SK-N-SH (cell line): ENCODE data around the gene SPAG6. TPM values are rescaled to one million over a fixed set of nuclear protein-coding genes. Genes with fewer than 3 reads are reported as not detected.

ENCODE experiments used
- CTCF ChIA-PET: fragments of 300-600, 350-600 bp; formaldehyde crosslinking; extraction: SDS; loops from one replicate; lab custom pipeline; 2021; lab: Yijun Ruan, JAX
- POLR2A ChIA-PET: fragments of 350-600 bp; sonication (Branson Sonifier 250); formaldehyde crosslinking; extraction: SDS; loops from one replicate; lab custom pipeline; 2020; ENCODE audit warnings: antibody characterized with exemption, inconsistent platforms; lab: Yijun Ruan, JAX
- DNase-seq: peaks from one replicate; pipeline ENCODE4 v3.0.0; 2012
- H2AFZ ChIP-seq: fragments of 200-600 bp; sonication (generic); 2 replicates; pipeline ENCODE4 v1.8.1; 2016; ENCODE audit warnings: antibody characterized with exemption, mild to moderate bottlenecking, low read depth
- H3F3A ChIP-seq: fragments of 200-600 bp; sonication (generic); replicated peaks from 2 replicates; pipeline ENCODE3; 2016; ENCODE audit warnings: antibody characterized with exemption, mild to moderate bottlenecking; ENCODE audit not compliant: insufficient read depth
- H3K27ac ChIP-seq, 2 experiments: fragments of 200-500 bp in 1 of 2; fragments of 200-600 bp in 1 of 2; sonication (Bioruptor generic) in 1 of 2; sonication (generic), shearing (Covaris generic) in 1 of 2; 2 replicates each; pipeline versions ENCODE4 v1.5.1 to v1.6.1; 2014 to 2016; ENCODE audit warnings: low read depth in 2 of 2, inconsistent platforms in 1 of 2, low read length in 1 of 2, mild to moderate bottlenecking in 1 of 2, mixed read lengths in 1 of 2
- H3K27me3 ChIP-seq: fragments of 200-600 bp; sonication (generic), shearing (Covaris generic); 2 replicates; pipeline ENCODE4 v1.6.1; 2016; ENCODE audit warnings: mixed run types; ENCODE audit not compliant: insufficient read depth
- H3K36me3 ChIP-seq, 2 experiments: fragments of 200-500 bp in 1 of 2; fragments of 200-600 bp in 1 of 2; sonication (Bioruptor generic) in 1 of 2; sonication (generic) in 1 of 2; replicated peaks in 1 of 2; 2 replicates each; pipeline versions ENCODE3 to v1.5.1; 2014 to 2016; ENCODE audit warnings: low read length in 1 of 2, mild to moderate bottlenecking in 1 of 2; ENCODE audit not compliant: insufficient read depth in 2 of 2, control insufficient read depth in 1 of 2
- H3K4me1 ChIP-seq, 2 experiments: fragments of 200-500 bp in 1 of 2; fragments of 200-600 bp in 1 of 2; sonication (Bioruptor generic) in 1 of 2; sonication (generic), shearing (Covaris generic) in 1 of 2; 2 replicates each; pipeline versions ENCODE4 v1.5.1 to v1.6.1; 2014 to 2016; ENCODE audit warnings: low read depth in 1 of 2, low read length in 1 of 2, mixed run types in 1 of 2; ENCODE audit not compliant: insufficient read depth in 2 of 2, control insufficient read depth in 1 of 2
- H3K4me2 ChIP-seq: fragments of 200-600 bp; sonication (generic), shearing (Covaris generic); 2 replicates; pipeline ENCODE4 v1.6.1; 2017; ENCODE audit warnings: mixed run types
- H3K4me3 ChIP-seq, 2 experiments: fragments of 200-500 bp in 1 of 2; fragments of 200-600 bp in 1 of 2; sonication (Bioruptor generic) in 1 of 2; sonication (generic), shearing (Covaris generic) in 1 of 2; 2 replicates each; pipeline versions ENCODE4 v1.5.1 to v1.8.1; 2014 to 2016; ENCODE audit warnings: low read depth in 2 of 2, inconsistent platforms in 1 of 2, low read length in 1 of 2, mild to moderate bottlenecking in 1 of 2, mixed read lengths in 1 of 2, moderate library complexity in 1 of 2
- H3K79me2 ChIP-seq: fragments of 200-600 bp; sonication (generic); 2 replicates; pipeline ENCODE4 v1.8.1; 2017; ENCODE audit warnings: mild to moderate bottlenecking; ENCODE audit not compliant: insufficient read depth
- H3K9ac ChIP-seq: fragments of 200-600 bp; sonication (generic); 2 replicates; pipeline ENCODE4 v1.6.1; 2017; ENCODE audit warnings: mixed run types
- H3K9me2 ChIP-seq: fragments of 200-600 bp; sonication (generic); 2 replicates; pipeline ENCODE4 v1.6.1; 2017; ENCODE audit warnings: mixed run types
- H3K9me3 ChIP-seq: fragments of 200-600 bp; sonication (generic); 2 replicates; pipeline ENCODE4 v1.6.1; 2017; ENCODE audit warnings: mixed run types, mild to moderate bottlenecking, moderate library complexity
- H4K20me1 ChIP-seq: fragments of 200-600 bp; sonication (generic); 2 replicates; pipeline ENCODE4 v1.6.1; 2017; ENCODE audit warnings: mild to moderate bottlenecking, mixed run types; ENCODE audit not compliant: insufficient read depth
- EP300 ChIP-seq, 2 experiments: IDR thresholded peaks; 2 replicates each; pipeline versions ENCODE4 v1.4.0 to v1.6.1; 2012; ENCODE audit warnings: borderline replicate concordance in 1 of 2, low read depth in 1 of 2, low read length in 1 of 2
- EZH2phosphoT487 ChIP-seq: fragments of 200-600 bp; sonication (generic); IDR thresholded peaks from 2 replicates; pipeline ENCODE4 v1.6.1; 2017; ENCODE audit warnings: low read depth, mixed run types, mild to moderate bottlenecking, antibody characterized with exemption, moderate library complexity, borderline replicate concordance
- FOSL2 ChIP-seq: IDR thresholded peaks from 2 replicates; pipeline ENCODE4 v1.4.0; 2012; ENCODE audit warnings: low read depth, mild to moderate bottlenecking, moderate library complexity, borderline replicate concordance
- FOXJ3 ChIP-seq: sonication (generic); formaldehyde crosslinking; IDR thresholded peaks from 2 replicates; pipeline ENCODE4 v1.5.1; 2020; ENCODE audit warnings: mild to moderate bottlenecking, missing genetic modification reagents
- FOXM1 ChIP-seq: IDR thresholded peaks from 2 replicates; pipeline ENCODE4 v1.4.0; 2012; ENCODE audit warnings: low read depth, mild to moderate bottlenecking
- GABPA ChIP-seq: IDR thresholded peaks from 2 replicates; pipeline ENCODE4 v1.4.0; 2012; ENCODE audit warnings: low read depth, mild to moderate bottlenecking
- JUND ChIP-seq: IDR thresholded peaks from 2 replicates; pipeline ENCODE4 v1.4.0; 2012
- MEF2A ChIP-seq: IDR thresholded peaks from 2 replicates; pipeline ENCODE4 v1.4.0; 2012; ENCODE audit warnings: low read depth, borderline replicate concordance
- NFIC ChIP-seq: IDR thresholded peaks from 2 replicates; pipeline ENCODE4 v1.4.0; 2012; ENCODE audit warnings: borderline replicate concordance
- NRF1 ChIP-seq: IDR thresholded peaks from 2 replicates; pipeline ENCODE4 v1.6.1; 2012; ENCODE audit warnings: low read depth, mild to moderate bottlenecking, low read length
- RCOR1 ChIP-seq: fragments of 150-350 bp; IDR thresholded peaks from 2 replicates; pipeline ENCODE4 v1.6.1; 2017; ENCODE audit warnings: antibody characterized with exemption, low read length
- RFX5 ChIP-seq: IDR thresholded peaks from 2 replicates; pipeline ENCODE4 v1.6.1; 2012; ENCODE audit warnings: mild to moderate bottlenecking, improper control_type of control experiment, low read length
- RXRA ChIP-seq: IDR thresholded peaks from 2 replicates; pipeline ENCODE4 v1.4.0; 2012; ENCODE audit warnings: low read depth, mild to moderate bottlenecking, borderline replicate concordance
- SIN3A ChIP-seq: IDR thresholded peaks from 2 replicates; pipeline ENCODE4 v1.6.1; 2012; ENCODE audit warnings: low read depth, mild to moderate bottlenecking, low read length, moderate library complexity, borderline replicate concordance
- TAF1 ChIP-seq: IDR thresholded peaks from 2 replicates; pipeline ENCODE4 v1.6.1; 2012; ENCODE audit warnings: low read depth, mild to moderate bottlenecking, low read length, moderate library complexity, borderline replicate concordance
- TCF12 ChIP-seq: IDR thresholded peaks from 2 replicates; pipeline ENCODE4 v1.4.0; 2012
- TEAD4 ChIP-seq: IDR thresholded peaks from 2 replicates; pipeline ENCODE4 v1.4.0; 2012; ENCODE audit warnings: mild to moderate bottlenecking, borderline replicate concordance; ENCODE audit not compliant: insufficient read depth
- WGBS: methylation state at CpG from one replicate; pipeline ENCODE4 v1.1.6; 2017; ENCODE audit warnings: low lambda C conversion rate; 5-methylcytosine and 5-hydroxymethylcytosine counted together
- polyA plus RNA-seq, 3 experiments: library from polyadenylated mRNA; depleted of rRNA; stranded (reverse); fragments of >200 nt; gene quantifications; 2 replicates each; pipeline ENCODE4 v1.2.3, GENCODE V29; 2012
- TF ChIP-seq, protein P1 (sequence below): IDR thresholded peaks from 2 replicates; pipeline ENCODE4 v1.4.0; 2012; ENCODE audit warnings: low read depth, borderline replicate concordance
- TF ChIP-seq, protein P2 (sequence below): IDR thresholded peaks from 2 replicates; pipeline ENCODE4 v1.6.1; 2012; ENCODE audit warnings: mild to moderate bottlenecking, low read depth, low read length, moderate library complexity
- TF ChIP-seq, protein P3 (sequence below): fragments of 200-600 bp; sonication (generic); IDR thresholded peaks from 2 replicates; pipeline ENCODE4 v1.6.1; 2017; ENCODE audit warnings: antibody characterized with exemption, mild to moderate bottlenecking, moderate library complexity

SPAG6 gene
- polyA plus RNA-seq, 1 of the 3 experiments (the other 2 are of a cell fraction): 0.77 TPM

DNA sequence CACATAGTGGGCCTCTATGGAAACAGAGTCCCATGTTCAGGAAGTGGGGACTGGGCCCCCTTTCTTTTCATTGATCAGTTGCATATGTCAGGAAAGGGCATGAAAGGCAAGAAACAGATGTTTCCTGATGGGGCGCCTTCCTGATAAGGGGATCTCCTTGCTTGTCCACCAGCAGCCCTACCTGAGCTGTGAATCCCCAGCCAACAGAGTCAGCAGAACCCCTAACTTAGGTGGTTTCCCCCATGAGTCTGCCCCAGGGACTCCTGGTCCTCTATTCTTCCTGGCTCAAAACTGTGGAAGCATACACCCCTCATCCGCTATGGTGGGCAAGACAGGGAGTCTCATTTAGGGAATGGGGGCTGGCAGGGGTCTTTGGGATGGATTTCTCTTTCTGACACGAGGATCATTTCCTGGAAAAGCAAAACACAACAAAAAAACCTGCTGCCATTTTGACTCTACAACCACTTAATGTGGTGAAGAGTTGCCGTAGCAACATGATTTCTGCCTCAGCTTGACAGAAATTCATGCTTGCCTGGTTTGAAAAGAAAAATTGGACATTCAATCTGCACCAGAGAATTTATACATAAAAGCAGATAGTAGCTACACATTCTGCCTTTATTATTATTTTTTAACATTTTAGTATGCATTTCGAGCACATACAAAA is 119.8 kb downstream of the SPAG6 start:
- CTCF ChIA-PET: no interaction called here

DNA sequence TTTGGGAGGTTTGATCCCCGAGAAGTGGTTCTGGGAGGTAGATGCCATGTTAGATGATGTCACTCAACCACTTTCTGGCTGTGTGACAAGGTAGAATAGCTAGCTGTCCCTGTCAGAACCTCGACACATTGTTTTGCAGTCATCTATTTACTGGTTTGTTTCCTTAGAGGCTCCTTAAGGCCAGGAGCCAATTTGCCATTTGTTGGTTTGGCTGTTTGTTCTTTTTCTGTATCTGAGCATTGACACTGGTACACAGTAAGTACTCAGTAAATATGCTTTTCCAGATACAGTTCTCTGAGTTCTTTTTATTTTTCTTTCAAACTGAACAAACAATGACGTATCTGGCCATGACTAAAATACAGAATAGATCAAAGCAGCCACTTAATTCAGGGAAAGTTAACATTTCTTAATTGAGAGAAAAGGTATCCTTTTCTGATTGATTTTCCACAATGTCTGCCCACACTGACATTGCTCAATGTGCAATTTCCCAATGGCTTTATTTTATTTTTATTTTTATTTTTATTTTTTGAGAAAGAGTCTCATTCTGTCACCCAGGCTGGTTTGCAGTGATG is 121.6 kb downstream of the SPAG6 start:
- Histone ChIP-seq H3K36me3 (no peaks in the 10 kb centered on the region), H3K27me3 (no peaks in the 10 kb centered on the region), H3K9me3 (no peaks in the 10 kb centered on the region), H3K27ac (no peak overlapping the region), H2AFZ (no peak overlapping the region; the same call in 1 of the 2 replicates), H3K4me3 (no peak overlapping the region), H3K4me1 (no peaks in the 10 kb centered on the region), H3K79me2 (no peaks in the 10 kb centered on the region), H3K4me2 (no peak overlapping the region), H4K20me1 (no peaks in the 10 kb centered on the region), H3K9me2 (no peaks in the 10 kb centered on the region), H3K9ac (no peak overlapping the region), H3F3A (no peaks in the 10 kb centered on the region)
- 73% methylated on average over 3 of the region's 3 CpGs for WGBS
- CTCF ChIA-PET: no interaction called here
- POLR2A ChIA-PET: no interaction called here
- no peak for DNase-seq
- TF ChIP-seq, protein P1, sequence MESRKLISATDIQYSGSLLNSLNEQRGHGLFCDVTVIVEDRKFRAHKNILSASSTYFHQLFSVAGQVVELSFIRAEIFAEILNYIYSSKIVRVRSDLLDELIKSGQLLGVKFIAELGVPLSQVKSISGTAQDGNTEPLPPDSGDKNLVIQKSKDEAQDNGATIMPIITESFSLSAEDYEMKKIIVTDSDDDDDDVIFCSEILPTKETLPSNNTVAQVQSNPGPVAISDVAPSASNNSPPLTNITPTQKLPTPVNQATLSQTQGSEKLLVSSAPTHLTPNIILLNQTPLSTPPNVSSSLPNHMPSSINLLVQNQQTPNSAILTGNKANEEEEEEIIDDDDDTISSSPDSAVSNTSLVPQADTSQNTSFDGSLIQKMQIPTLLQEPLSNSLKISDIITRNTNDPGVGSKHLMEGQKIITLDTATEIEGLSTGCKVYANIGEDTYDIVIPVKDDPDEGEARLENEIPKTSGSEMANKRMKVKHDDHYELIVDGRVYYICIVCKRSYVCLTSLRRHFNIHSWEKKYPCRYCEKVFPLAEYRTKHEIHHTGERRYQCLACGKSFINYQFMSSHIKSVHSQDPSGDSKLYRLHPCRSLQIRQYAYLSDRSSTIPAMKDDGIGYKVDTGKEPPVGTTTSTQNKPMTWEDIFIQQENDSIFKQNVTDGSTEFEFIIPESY: no peak
- TF ChIP-seq NFIC: no peak
- TF ChIP-seq MEF2A: no peak
- TF ChIP-seq EP300 (IDR thresholded peaks at IDR 0.05; ENCODE audit: borderline replicate concordance in 1 of 2, low read depth in 1 of 2, low read length in 1 of 2): no peak
- TF ChIP-seq, protein P2, sequence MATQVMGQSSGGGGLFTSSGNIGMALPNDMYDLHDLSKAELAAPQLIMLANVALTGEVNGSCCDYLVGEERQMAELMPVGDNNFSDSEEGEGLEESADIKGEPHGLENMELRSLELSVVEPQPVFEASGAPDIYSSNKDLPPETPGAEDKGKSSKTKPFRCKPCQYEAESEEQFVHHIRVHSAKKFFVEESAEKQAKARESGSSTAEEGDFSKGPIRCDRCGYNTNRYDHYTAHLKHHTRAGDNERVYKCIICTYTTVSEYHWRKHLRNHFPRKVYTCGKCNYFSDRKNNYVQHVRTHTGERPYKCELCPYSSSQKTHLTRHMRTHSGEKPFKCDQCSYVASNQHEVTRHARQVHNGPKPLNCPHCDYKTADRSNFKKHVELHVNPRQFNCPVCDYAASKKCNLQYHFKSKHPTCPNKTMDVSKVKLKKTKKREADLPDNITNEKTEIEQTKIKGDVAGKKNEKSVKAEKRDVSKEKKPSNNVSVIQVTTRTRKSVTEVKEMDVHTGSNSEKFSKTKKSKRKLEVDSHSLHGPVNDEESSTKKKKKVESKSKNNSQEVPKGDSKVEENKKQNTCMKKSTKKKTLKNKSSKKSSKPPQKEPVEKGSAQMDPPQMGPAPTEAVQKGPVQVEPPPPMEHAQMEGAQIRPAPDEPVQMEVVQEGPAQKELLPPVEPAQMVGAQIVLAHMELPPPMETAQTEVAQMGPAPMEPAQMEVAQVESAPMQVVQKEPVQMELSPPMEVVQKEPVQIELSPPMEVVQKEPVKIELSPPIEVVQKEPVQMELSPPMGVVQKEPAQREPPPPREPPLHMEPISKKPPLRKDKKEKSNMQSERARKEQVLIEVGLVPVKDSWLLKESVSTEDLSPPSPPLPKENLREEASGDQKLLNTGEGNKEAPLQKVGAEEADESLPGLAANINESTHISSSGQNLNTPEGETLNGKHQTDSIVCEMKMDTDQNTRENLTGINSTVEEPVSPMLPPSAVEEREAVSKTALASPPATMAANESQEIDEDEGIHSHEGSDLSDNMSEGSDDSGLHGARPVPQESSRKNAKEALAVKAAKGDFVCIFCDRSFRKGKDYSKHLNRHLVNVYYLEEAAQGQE: no peak
- TF ChIP-seq SIN3A: no peak

More for the DNA sequence above, 119.8 kb downstream of the SPAG6 start:
- POLR2A ChIA-PET: no interaction called here
- 84% methylated on average over 5 of the region's 5 CpGs for WGBS
- H3F3A ChIP-seq: no peaks in the 10 kb centered on the region
- no peaks in the 10 kb centered on the region for H3K4me1 ChIP-seq
- no peak for DNase-seq
- H3K27ac ChIP-seq: no peak overlapping the region
- TF ChIP-seq FOSL2: no peak
- TF ChIP-seq RXRA: no peak
- TF ChIP-seq, protein P3, sequence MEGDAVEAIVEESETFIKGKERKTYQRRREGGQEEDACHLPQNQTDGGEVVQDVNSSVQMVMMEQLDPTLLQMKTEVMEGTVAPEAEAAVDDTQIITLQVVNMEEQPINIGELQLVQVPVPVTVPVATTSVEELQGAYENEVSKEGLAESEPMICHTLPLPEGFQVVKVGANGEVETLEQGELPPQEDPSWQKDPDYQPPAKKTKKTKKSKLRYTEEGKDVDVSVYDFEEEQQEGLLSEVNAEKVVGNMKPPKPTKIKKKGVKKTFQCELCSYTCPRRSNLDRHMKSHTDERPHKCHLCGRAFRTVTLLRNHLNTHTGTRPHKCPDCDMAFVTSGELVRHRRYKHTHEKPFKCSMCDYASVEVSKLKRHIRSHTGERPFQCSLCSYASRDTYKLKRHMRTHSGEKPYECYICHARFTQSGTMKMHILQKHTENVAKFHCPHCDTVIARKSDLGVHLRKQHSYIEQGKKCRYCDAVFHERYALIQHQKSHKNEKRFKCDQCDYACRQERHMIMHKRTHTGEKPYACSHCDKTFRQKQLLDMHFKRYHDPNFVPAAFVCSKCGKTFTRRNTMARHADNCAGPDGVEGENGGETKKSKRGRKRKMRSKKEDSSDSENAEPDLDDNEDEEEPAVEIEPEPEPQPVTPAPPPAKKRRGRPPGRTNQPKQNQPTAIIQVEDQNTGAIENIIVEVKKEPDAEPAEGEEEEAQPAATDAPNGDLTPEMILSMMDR: no peak
- TF ChIP-seq NFIC: no peak
- TF ChIP-seq TAF1: no peak
- no peak for TF ChIP-seq FOXJ3 (CRISPR knock-in tag)
- TF ChIP-seq, protein P1: no peak
- no peak for TF ChIP-seq JUND
- no peak for TF ChIP-seq TEAD4
- no peak for TF ChIP-seq EZH2phosphoT487
- TF ChIP-seq TCF12: no peak
- no peak for TF ChIP-seq GABPA
- TF ChIP-seq RFX5: no peak
- no peak for TF ChIP-seq FOXM1
- no peak for TF ChIP-seq RCOR1
- TF ChIP-seq NRF1: no peak
- H3K9ac ChIP-seq: no peak overlapping the region
- H3K79me2 ChIP-seq: no peaks in the 10 kb centered on the region
- H3K9me3 ChIP-seq: no peaks in the 10 kb centered on the region
- H3K27me3 ChIP-seq: no peaks in the 10 kb centered on the region
- H2AFZ ChIP-seq: no peak overlapping the region
- H3K9me2 ChIP-seq: no peaks in the 10 kb centered on the region
- H4K20me1 ChIP-seq: no peaks in the 10 kb centered on the region
- no peak overlapping the region for H3K4me2 ChIP-seq
- no peaks in the 10 kb centered on the region for H3K36me3 ChIP-seq
- no peak overlapping the region for H3K4me3 ChIP-seq
